Loucy (cell line): ENCODE measurements around the gene SAMD9L.

Experiments
- CTCF ChIP-seq: fragments of 200-600 bp; sonication (generic); conservative IDR thresholded peaks from 2 replicates; pipeline ENCODE4 v1.5.1; 2014; ENCODE audit warnings: mild to moderate bottlenecking, antibody characterized with exemption, low read length
- EZH2phosphoT487 ChIP-seq: fragments of 200-600 bp; IDR thresholded peaks from 2 replicates; pipeline ENCODE4 v1.6.1; 2018; ENCODE audit warnings: antibody characterized with exemption, mild to moderate bottlenecking, moderate library complexity, borderline replicate concordance

GRCh38 chr7:93145354-93145753 is 2.8 kb downstream of the SAMD9L start:
- no peak for TF ChIP-seq CTCF
- no peak for TF ChIP-seq EZH2phosphoT487
